Activated CD8-positive, alpha-beta memory T cell treated with anti-CD3 and anti-CD28 coated beads, Interleukin-2, amount 50 U/mL, for 4 hours (primary cell): ENCODE results near the gene IL1RAP.

ENCODE experiments used
- DNase-seq: peaks from one replicate; pipeline ENCODE4 v3.0.0-alpha.2; 2020

Gene IL1RAP

GRCh38 chr3:190545191-190545590, 31.3 kb downstream of the IL1RAP start:
- no peak for DNase-seq

- no peak for DNase-seq
Observed at GRCh38 chr3:190546881-190547510, 33.1 kb downstream of the IL1RAP start.

GRCh38 chr3:190548031-190548656, 34.3 kb downstream of the IL1RAP start:
- DNase-seq: no peak

DNA sequence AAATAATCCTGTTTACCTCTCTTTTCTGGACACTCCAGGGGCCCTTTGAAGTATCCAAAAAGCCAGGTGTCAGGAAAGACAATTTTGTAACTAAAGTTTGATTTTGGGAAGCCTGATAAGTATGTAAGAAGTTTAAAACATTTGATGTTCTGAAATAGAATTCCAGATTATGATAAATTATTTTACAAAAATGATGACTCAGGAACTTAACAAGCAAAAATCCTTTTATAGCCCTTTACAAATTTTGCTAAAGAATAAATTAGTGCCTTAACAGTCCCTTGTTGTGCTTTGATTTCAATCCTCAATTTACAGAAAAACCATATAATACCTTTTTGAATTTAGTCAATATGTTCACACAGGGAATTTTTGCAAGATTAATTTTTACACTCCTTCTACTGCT, 38.1 kb downstream of the IL1RAP start:
- DNase-seq: no peak

DNA sequence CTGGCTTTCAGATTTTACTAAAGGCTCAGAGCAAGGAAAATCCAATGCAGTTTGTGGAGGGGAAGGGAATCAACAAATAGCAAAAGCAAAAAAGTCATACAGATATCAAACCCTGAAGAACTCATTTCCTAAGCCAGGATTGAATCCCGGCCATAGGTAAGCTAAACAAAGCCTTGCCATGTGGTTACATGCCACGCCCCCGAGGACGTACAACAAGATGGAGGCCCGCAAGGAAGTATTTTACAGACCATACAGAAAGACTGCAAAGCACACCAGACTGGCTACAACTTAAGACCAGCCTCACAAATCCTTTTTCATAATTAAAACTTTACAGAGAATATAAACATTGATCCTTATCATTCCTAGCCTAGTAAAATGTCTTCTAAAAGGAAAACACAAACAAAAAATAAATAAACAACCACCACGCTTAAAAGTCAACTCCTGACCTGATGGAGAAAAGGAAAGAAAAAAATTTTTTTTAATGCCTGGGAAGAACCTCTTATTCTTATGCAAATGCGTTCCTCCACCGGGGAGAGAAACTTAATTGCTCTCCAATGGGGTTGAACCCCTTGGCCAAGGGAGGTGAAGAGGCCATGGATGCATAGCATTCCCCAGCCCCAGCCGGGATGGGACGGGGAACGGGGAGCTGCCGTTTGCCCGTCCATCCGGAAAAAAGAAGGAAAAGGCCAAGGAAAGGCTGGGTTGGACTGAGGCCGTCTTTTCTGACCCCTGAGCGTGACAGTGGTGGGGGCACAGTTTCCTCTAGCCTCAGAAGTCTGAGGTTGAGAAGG, 39.3 kb downstream of the IL1RAP start:
- no peak for DNase-seq

DNA sequence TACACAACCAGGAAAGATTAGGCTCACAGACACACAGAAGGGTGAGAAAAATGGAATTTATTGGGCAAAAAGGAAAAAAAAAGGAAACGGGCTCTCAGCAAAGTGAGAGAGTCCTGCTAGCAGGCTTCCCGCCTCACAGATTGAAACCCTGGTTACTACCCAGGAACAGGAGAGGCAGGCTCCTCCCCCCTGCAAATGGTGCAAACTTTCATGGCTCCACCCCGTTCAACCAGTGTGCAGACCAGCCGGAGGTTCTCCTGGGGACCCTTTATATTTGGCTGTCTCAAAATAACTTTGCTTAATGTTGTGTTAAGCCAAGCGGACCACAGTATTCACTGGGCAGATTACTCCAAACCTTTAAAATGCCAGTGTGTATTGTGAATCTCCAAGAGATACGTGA, 40.3 kb downstream of the IL1RAP start:
- no peak for DNase-seq

DNA sequence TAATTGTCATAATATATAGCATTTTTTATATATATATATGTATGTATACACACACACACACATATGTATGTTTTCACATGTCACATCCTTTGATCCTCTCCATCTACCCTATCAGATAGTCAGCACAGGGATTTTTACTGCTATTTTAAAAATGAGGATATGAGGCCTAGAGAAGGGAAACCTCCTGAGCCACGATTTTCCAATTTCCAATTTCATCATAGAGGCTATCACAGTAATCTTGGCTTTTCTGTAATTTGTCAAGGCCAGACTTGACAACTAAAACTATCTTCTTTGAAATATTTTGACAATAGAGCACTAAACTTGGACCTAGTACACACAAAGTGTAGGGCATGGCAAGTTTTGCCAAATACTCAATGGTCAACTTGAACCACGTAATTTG, 42.5 kb downstream of the IL1RAP start:
- no peak for DNase-seq

GRCh38 chr3:190557296-190557695, 43.4 kb downstream of the IL1RAP start:
- no peak for DNase-seq

DNA sequence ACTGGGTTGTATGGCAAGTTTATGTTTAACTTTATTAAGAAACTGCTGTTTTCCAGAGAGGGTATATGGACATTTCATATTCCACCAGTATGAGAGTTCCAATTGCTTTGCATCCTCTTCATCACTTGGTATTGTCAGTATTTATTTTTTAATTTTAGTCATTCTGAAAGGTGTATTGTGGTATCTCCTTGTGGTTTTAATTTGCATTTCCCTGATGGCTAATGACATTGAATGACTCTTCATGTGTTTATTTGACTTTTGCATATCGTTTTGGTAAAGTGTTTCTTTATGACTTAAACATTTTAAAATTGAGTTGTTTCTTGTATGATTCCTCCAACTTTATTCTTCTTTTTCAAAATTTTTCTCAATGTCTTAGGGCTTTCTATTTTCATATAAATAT, 44.4 kb downstream of the IL1RAP start:
- DNase-seq: no peak

DNA sequence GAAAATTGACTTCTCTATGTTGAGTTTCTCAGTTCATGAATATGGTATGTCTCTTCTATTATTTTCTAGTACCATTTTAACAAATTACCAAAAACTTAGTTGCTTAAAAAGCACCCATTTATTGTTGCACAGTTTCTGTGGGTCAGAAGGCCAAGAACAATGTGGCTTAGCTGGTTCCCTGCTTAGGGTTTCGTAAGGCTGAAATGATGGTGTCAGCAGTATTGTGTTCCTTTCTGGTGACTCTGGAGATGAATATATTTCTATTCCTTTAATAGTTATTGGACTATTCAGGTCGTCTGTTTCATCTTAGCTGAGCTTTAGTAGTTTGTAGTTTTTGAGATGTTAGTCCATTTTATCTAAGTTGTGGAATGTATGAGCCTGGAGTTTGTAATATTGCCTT, 44.9 kb downstream of the IL1RAP start:
- DNase-seq: no peak

DNA sequence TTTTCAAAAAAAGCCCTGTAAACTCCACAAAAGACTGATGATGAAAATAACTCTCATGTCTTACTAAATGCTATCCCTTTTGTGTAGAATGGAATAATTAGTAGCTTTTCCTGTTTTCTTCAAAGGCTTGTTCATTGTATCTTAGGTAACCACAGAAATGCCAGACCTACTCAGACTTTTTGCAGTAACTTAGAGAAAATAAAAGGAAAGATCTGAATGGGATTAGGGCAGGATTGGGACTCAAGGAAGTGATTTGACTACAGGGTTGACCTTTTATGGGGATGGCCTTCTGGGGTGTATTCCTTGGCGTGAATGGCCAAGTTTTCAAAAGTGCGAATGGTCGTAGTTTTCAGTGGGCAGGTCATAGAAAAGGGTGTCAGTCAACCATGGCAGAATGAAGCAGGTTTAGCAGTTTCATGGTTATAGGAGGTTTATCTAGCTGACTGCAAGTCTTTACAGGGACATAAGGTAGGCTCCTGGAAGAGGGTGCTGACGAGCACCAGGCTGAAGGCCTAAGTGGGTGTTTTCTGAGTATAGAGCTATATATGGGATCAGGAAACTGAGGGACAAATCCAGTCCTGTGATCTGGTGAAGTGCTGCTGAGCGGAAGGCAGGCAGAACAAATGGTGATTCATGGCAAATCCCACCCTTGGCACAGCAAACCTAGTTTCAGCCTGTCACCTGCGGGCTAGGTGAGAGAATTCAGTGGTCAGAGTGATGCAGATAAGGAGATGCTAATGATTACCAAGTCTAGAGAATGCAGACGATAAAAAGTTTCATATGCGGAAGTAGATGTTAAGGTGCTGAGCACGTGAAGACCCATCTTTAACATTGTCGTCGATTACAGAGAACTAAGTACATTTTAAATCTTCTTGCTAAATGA, 46.4 kb downstream of the IL1RAP start:
- DNase-seq: no peak

DNA sequence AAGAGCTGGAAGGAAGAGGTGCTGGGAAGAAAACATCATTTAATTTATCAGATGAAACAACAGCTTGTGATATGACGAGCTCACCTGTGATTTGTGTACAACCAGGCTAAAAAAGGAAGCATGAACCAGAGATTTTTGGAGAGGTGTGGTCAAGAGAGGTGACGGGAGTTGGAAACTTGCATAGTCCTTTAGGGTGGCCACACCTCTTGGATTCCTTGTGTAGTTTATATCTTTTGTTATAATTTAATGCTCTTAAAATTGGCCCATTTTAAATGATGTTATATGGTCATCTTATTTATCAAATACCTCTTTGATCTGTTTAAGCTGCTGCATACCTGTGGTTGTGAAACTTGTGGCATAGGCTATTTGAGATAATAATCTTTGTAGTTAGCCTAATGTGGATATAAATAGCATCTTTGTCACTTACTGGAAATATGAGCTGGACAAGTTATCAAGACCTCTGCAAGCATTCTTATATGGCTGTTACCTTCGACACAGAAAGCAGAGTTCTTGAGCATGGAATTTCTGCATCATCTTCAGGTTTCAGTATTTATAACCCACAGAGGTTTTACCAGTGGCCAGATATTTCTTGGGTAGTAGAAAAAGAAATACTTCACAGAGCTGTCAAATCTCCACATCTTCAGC, 49.1 kb downstream of the IL1RAP start:
- DNase-seq: no peak

GRCh38 chr3:190564175-190564574, 50.3 kb downstream of the IL1RAP start:
- DNase-seq: no peak

DNA sequence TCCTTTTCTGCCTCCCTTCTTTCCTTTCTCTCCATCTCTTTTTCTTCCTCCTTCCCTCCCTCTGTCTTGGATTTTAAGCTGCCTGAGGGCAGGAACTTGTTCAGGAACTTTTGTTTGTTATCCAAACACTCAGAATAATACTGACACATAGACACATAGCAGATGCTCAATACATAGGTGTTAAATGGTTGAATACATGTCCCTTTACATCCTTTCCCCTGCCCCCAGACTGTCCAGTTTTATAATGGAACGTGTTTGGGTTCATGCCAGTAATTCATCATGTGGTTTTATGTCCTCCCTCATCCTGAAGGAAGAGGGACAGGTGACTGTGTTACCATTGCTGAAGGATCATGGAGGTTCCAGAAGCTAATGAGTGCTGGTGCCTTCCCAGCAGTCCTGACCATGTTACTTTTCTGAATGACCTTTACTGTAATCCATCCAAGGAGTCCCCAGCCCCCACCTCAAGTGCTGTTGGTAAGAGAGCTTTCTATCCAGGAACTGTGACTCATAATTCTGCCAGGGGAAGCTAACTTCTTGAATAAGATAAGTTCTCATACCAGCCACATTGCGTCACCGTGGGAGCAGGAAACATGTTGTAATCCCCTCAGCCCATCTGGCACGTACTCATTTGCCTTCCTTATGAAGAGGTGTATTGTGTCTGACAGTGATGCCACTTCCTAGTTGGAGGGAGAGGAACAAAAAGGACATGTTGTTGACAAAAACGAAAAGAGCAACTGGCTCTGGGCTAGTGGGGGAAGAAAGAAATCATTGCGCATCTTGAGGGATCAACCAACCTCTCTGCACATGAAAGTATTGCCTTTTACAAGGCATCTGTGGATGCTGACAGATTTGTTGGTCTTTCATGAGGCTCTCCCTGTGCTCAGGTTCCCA, 52.4 kb downstream of the IL1RAP start:
- no peak for DNase-seq

- DNase-seq: no peak
Observed at GRCh38 chr3:190568036-190568435, 54.2 kb downstream of the IL1RAP start.

GRCh38 chr3:190574473-190574872, 60.6 kb downstream of the IL1RAP start:
- no peak for DNase-seq

GRCh38 chr3:190575437-190576185, 61.7 kb downstream of the IL1RAP start:
- no peak for DNase-seq

- no peak for DNase-seq
Observed at GRCh38 chr3:190577225-190577624, 63.3 kb downstream of the IL1RAP start.

DNA sequence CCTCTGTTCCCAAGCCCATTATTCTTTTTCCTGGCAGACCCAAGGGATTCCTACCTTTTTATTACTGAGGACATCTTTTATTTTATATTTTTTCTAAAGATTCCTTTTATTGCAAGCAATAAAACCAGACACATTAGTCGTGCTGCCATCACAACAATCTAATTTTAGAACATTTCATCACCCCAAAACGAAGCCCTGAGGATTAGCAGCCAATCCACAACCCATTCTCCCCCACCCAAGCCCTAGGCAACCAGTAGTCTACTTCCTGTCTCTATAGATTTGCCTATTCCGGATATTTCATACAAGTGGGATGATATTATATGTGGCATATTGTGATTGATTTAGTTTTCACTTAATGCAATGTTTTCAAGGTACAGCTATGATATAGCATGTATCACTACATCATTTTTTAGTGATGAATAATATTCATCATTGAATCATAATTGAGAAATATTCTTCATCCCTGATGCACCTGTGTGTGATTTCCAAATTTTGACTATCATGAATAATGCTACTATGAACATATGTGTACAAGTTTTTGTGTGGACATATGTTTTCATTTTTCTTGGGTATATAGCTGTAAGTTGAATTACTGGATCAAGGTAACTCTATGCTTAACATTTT, 65.7 kb downstream of the IL1RAP start:
- DNase-seq: no peak

GRCh38 chr3:190580417-190580816, 66.5 kb downstream of the IL1RAP start:
- no peak for DNase-seq
